HepG2 (cell line): ENCODE results near the gene TIMM10. TPM values are rescaled to one million over a fixed set of nuclear protein-coding genes. Genes with fewer than 3 reads are reported as not detected.

Experiments
- ATAC-seq: fragments of 200-7000 bp; cut with Tn5 transposase; 3 replicates; pipeline ENCODE4 v1.9.1; 2020; ENCODE audit warnings: mild to moderate bottlenecking, moderate library complexity
- BruUV-seq: library from RNA; stranded (reverse); fragments of 400-500 nt; replicated peaks from 2 replicates; lab custom pipeline; 2021; lab: Mats Ljungman, UMichigan
- CTCF ChIA-PET: fragments of 300-600 bp; formaldehyde crosslinking; extraction: SDS; loops from one replicate; lab custom pipeline; 2021; ENCODE audit warnings: low total read pairs, inconsistent platforms, low intra/inter-chr PET ratio; lab: Yijun Ruan, JAX
- POLR2A ChIA-PET: fragments of 350-600 bp; sonication (Branson Sonifier 250); formaldehyde crosslinking; loops from one replicate; lab custom pipeline; 2020; ENCODE audit warnings: antibody characterized with exemption, inconsistent platforms; lab: Yijun Ruan, JAX
- DNase-seq: peaks from one replicate; pipeline ENCODE4 v3.0.0-alpha.2; 2015; ENCODE audit warnings: low spot score
- FAIRE-seq: peaks from 3 replicates; lab custom pipeline; 2011; peaks lifted over from hg19 to GRCh38; lab: Jason Lieb, UNC
- H2AFZ ChIP-seq: one replicate; pipeline ENCODE4 v1.6.1; 2011; ENCODE audit warnings: low read length, inconsistent platforms
- H3K27ac ChIP-seq: fragments of 300-600 bp; 3 replicates; pipeline ENCODE4 v1.8.0; 2011; ENCODE audit warnings: mixed run types, mild to moderate bottlenecking, mixed read lengths, low read length, inconsistent platforms; ENCODE audit not compliant: insufficient read depth; ENCODE audit errors: extremely low read length
- H3K27me3 ChIP-seq, 2 experiments: fragments of 200-600 bp in 1 of 2; 2 replicates in 1 of 2; 3 replicates in 1 of 2; pipeline versions ENCODE4 v1.6.0 to v1.8.0; 2011; ENCODE audit warnings: low read length in 2 of 2, mild to moderate bottlenecking in 2 of 2, moderate library complexity in 2 of 2, inconsistent platforms in 1 of 2; ENCODE audit not compliant: insufficient read depth in 2 of 2, control insufficient read depth in 1 of 2
- H3K36me3 ChIP-seq, 2 experiments: fragments of 200-600 bp in 1 of 2; replicated peaks in 1 of 2; 2 replicates in 1 of 2; 3 replicates in 1 of 2; pipeline versions ENCODE4 v1.5.1 to v1.8.0; 2011; ENCODE audit warnings: low read length in 2 of 2, inconsistent platforms in 1 of 2; ENCODE audit not compliant: insufficient read depth in 2 of 2, control insufficient read depth in 1 of 2
- H3K4me1 ChIP-seq: 2 replicates; pipeline ENCODE4 v1.5.1; 2012; ENCODE audit warnings: low read length, inconsistent platforms; ENCODE audit not compliant: insufficient read depth
- H3K4me2 ChIP-seq: 2 replicates; pipeline ENCODE4 v1.6.0; 2011; ENCODE audit warnings: low read depth, low read length, inconsistent platforms
- H3K4me3 ChIP-seq, 3 experiments: fragments of 200-600 bp in 1 of 3; sonication (generic), shearing (Covaris generic) in 1 of 3; replicated peaks in 1 of 3; 2 replicates each; pipeline ENCODE4 v1.5.1; 2011 to 2016; ENCODE audit warnings: low read length in 3 of 3, inconsistent platforms in 2 of 3, low read depth in 2 of 3, mild to moderate bottlenecking in 2 of 3, control low read depth in 1 of 3, mixed read lengths in 1 of 3; ENCODE audit not compliant: insufficient read depth in 1 of 3
- H3K79me2 ChIP-seq: one replicate; pipeline ENCODE4 v1.6.1; 2011; ENCODE audit warnings: low read length, inconsistent platforms; ENCODE audit not compliant: insufficient read depth
- H3K9ac ChIP-seq: 2 replicates; pipeline ENCODE4 v1.6.0; 2011; ENCODE audit warnings: mild to moderate bottlenecking, low read depth, low read length, inconsistent platforms; ENCODE audit not compliant: insufficient read depth
- H3K9me3 ChIP-seq: 2 replicates; pipeline ENCODE4 v1.5.1; 2012; ENCODE audit warnings: mild to moderate bottlenecking, low read length
- H4K20me1 ChIP-seq: 2 replicates; pipeline ENCODE4 v1.6.0; 2011; ENCODE audit warnings: inconsistent platforms, mild to moderate bottlenecking, low read length, moderate library complexity; ENCODE audit not compliant: insufficient read depth
- ARID3A ChIP-seq: IDR thresholded peaks from 2 replicates; pipeline ENCODE4 v1.6.1; 2012; ENCODE audit warnings: low read depth, low read length, improper control_type of control experiment
- ZIK1 ChIP-seq: sonication (generic); formaldehyde crosslinking; IDR thresholded peaks from 2 replicates; pipeline ENCODE4 v1.5.0; 2020; ENCODE audit warnings: mild to moderate bottlenecking, low read depth, missing genetic modification reagents, borderline replicate concordance
- ZNF770 ChIP-seq: sonication (generic); formaldehyde crosslinking; IDR thresholded peaks from 2 replicates; pipeline ENCODE4 v1.5.0; 2020; ENCODE audit warnings: mild to moderate bottlenecking, missing genetic modification reagents
- WGBS: methylation state at CpG from one replicate; pipeline ENCODE4 v1.1.6; 2017; ENCODE audit warnings: low lambda C conversion rate; 5-methylcytosine and 5-hydroxymethylcytosine counted together
- in situ Hi-C: cut with HindIII; loops from 2 replicates; pipeline ENCODE4 v1.10.0; 2017; ENCODE audit warnings: low pct_unique_long_range_greater_than_20kb; ENCODE audit not compliant: extremely low pct_ligation_motif_present
- intact Hi-C: fragments of 100-400 bp; cut with micrococcal nuclease; formaldehyde crosslinking; loops from one replicate; pipeline ENCODE4 v1.10.0; 2022; ENCODE audit not compliant: unreplicated experiment
- polyA plus RNA-seq, 8 experiments: library from polyadenylated mRNA; depleted of rRNA in 3 of 8; stranded (reverse) in 7 of 8; unstranded in 1 of 8; fragments of >200 nt; fragmentation: Illumina TruSeq in 4 of 8; extraction: Trizol in 4 of 8; gene quantifications; 2 replicates each; pipeline versions ENCODE4 v1.2.1 to v1.2.3, GENCODE V29; 2011 to 2016; ENCODE audit warnings: low read depth in 4 of 8, missing spikeins in 1 of 8, mixed read lengths in 1 of 8; ENCODE audit not compliant: insufficient read depth in 1 of 8
- total RNA-seq, 5 experiments: library from RNA; depleted of rRNA; stranded (reverse); fragments of >200 nt; fragmentation: Illumina TruSeq; extraction: Trizol; gene quantifications; 2 replicates each; pipeline ENCODE4 v1.2.3, GENCODE V29; 2016; ENCODE audit warnings: low read depth in 1 of 5

Gene TIMM10
- total and polyA plus RNA-seq, 2 of the 13 experiments (the other 11 are each of a cell fraction or from before 2014, with no cell fraction given), result 67.8 to 82.2 TPM

- CTCF ChIA-PET, result no interaction called here
- H4K20me1 ChIP-seq, result no peaks in the 10 kb centered on the region
Observed at GRCh38 chr11:57523419-57523818, 7.1 kb downstream of the TIMM10 start.

GRCh38 chr11:57521116-57521515 lies 9.4 kb downstream of the TIMM10 start:
- in situ Hi-C loops, result no loop called here
- ChIA-PET CTCF (no interaction called here), POLR2A (interaction anchor here (0.7 to 1.3 kb wide), 2 partner anchors 10 to 28 kb away, joined by 3 read pairs; no protein-coding TSS in a partner anchor)

More at GRCh38 chr11:57523419-57523818, 7.1 kb downstream of the TIMM10 start:
- H3K36me3 ChIP-seq, result no peaks in the 10 kb centered on the region
- no peak for FAIRE-seq
- POLR2A ChIA-PET, result interaction anchor here (0.7 kb wide), 1 partner anchor 8 kb away, joined by 3 read pairs; the partner anchor contains the start of gene SLC43A1
- BruUV-seq, result no TSS peak
- WGBS, result 85% methylated on average over 4 of the region's 4 CpGs
- in situ Hi-C loops (no loop called here), intact Hi-C loops (no loop called here)
- TF ChIP-seq ZIK1 (CRISPR knock-in tag), result no peak
- TF ChIP-seq ZNF770 (CRISPR knock-in tag), result peak; percentile 56; the same call in 1 of the 2 replicates
- no peak for ATAC-seq
- no peaks in the 10 kb centered on the region for H3K79me2 ChIP-seq
- no peaks in the 10 kb centered on the region for H3K9me3 ChIP-seq
- DNase-seq, result no peak
- H3K27me3 ChIP-seq, result no peaks in the 10 kb centered on the region
- H3K4me3 ChIP-seq, result no peak overlapping the region
- H3K9ac ChIP-seq, result no peak overlapping the region
- no peak overlapping the region for H3K4me2 ChIP-seq
- H3K4me1 ChIP-seq, result peaks cover 30% of the 10 kb centered on the region
- H2AFZ ChIP-seq, result no peak overlapping the region
- no peak overlapping the region for H3K27ac ChIP-seq

More at GRCh38 chr11:57521116-57521515, 9.4 kb downstream of the TIMM10 start:
- H3K9ac ChIP-seq, result no peak overlapping the region
- no peak for TF ChIP-seq ARID3A
- no peaks in the 10 kb centered on the region for H3K36me3 ChIP-seq
- intact Hi-C loops, result no loop called here
- H3K4me1 ChIP-seq, result peaks cover 29% of the 10 kb centered on the region
- DNase-seq, result no peak
- H3K4me2 ChIP-seq, result no peak overlapping the region
- no peaks in the 10 kb centered on the region for H4K20me1 ChIP-seq
- no peaks in the 10 kb centered on the region for H3K27me3 ChIP-seq
- H3K9me3 ChIP-seq, result no peaks in the 10 kb centered on the region
- no peak overlapping the region for H3K4me3 ChIP-seq
- no peak overlapping the region for H3K27ac ChIP-seq
- no peak overlapping the region for H2AFZ ChIP-seq
- no peak for FAIRE-seq
- WGBS, result 94% methylated on average over 2 of the region's 2 CpGs
- ATAC-seq, result no peak
- no TSS peak for BruUV-seq
- H3K79me2 ChIP-seq, result no peaks in the 10 kb centered on the region
